IMR-90 (cell line): ENCODE results near the gene SBK2. TPM values are rescaled to one million over a fixed set of nuclear protein-coding genes. Genes with fewer than 3 reads are reported as not detected.

Source experiments
- ATAC-seq: fragments of 200-7000 bp; cut with Tn5 transposase; 2 replicates; pipeline ENCODE4 v1.9.1; 2020; ENCODE audit warnings: low read depth, mild to moderate bottlenecking, moderate library complexity
- BruUV-seq: library from RNA; stranded (reverse); fragments of 400-500 nt; replicated peaks from 2 replicates; lab custom pipeline; 2021; lab: Mats Ljungman, UMichigan
- CTCF ChIA-PET: fragments of 300-600 bp; formaldehyde crosslinking; extraction: SDS; loops from one replicate; lab custom pipeline; 2021; ENCODE audit warnings: antibody characterized with exemption; lab: Yijun Ruan, JAX
- POLR2A ChIA-PET: fragments of 300-600 bp; sonication (Branson Sonifier 250); formaldehyde crosslinking; loops from one replicate; lab custom pipeline; 2022; ENCODE audit warnings: antibody characterized with exemption; ENCODE audit not compliant: unreplicated experiment; lab: Charles Lee
- DNase-seq: peaks from one replicate; pipeline ENCODE4 v3.0.0; 2013
- H2AFZ ChIP-seq: replicated peaks from 2 replicates; pipeline ENCODE3; 2013; ENCODE audit warnings: low read length, mild to moderate bottlenecking; ENCODE audit not compliant: poor library complexity
- H2AK5ac ChIP-seq: 2 replicates; pipeline ENCODE4 v1.6.1; 2013; ENCODE audit warnings: low read depth, low read length, inconsistent platforms
- H2AK9ac ChIP-seq: replicated peaks from 2 replicates; pipeline ENCODE3; 2013; ENCODE audit warnings: mild to moderate bottlenecking, low read depth, low read length, moderate library complexity; ENCODE audit not compliant: poor library complexity
- H2BK120ac ChIP-seq: 2 replicates; pipeline ENCODE4 v1.6.1; 2013; ENCODE audit warnings: low read depth, low read length, inconsistent platforms
- H2BK15ac ChIP-seq: 3 replicates; pipeline ENCODE4 v1.6.1; 2013; ENCODE audit warnings: low read depth, low read length, inconsistent platforms
- H2BK20ac ChIP-seq: 2 replicates; pipeline ENCODE4 v1.6.1; 2013; ENCODE audit warnings: low read depth, mild to moderate bottlenecking, inconsistent platforms, low read length, moderate library complexity
- H2BK5ac ChIP-seq: 2 replicates; pipeline ENCODE4 v1.6.1; 2013; ENCODE audit warnings: mild to moderate bottlenecking, low read depth, low read length, inconsistent platforms; ENCODE audit not compliant: poor library complexity, severe bottlenecking
- H3K14ac ChIP-seq: replicated peaks from 2 replicates; pipeline ENCODE4 v1.6.1; 2013; ENCODE audit warnings: low read depth, low read length, inconsistent platforms
- H3K18ac ChIP-seq: 2 replicates; pipeline ENCODE4 v1.6.1; 2013; ENCODE audit warnings: low read depth, low read length, control low read depth
- H3K23ac ChIP-seq: 2 replicates; pipeline ENCODE4 v1.6.1; 2013; ENCODE audit warnings: low read depth, low read length, inconsistent platforms
- H3K27ac ChIP-seq: 2 replicates; pipeline ENCODE4 v1.5.1; 2013; ENCODE audit warnings: mild to moderate bottlenecking, control low read depth, low read length; ENCODE audit not compliant: insufficient read depth
- H3K27me3 ChIP-seq: 2 replicates; pipeline ENCODE4 v1.6.1; 2013; ENCODE audit warnings: low read length; ENCODE audit not compliant: control insufficient read depth, insufficient read depth
- H3K36me3 ChIP-seq: 2 replicates; pipeline ENCODE4 v1.6.1; 2013; ENCODE audit warnings: low read length, mixed read lengths; ENCODE audit not compliant: control insufficient read depth, insufficient read depth
- H3K4ac ChIP-seq: 2 replicates; pipeline ENCODE4 v1.6.1; 2013; ENCODE audit warnings: low read depth, low read length, inconsistent platforms
- H3K4me1 ChIP-seq: 2 replicates; pipeline ENCODE4 v1.6.1; 2013; ENCODE audit warnings: low read length, mixed read lengths; ENCODE audit not compliant: control insufficient read depth, insufficient read depth
- H3K4me2 ChIP-seq: 2 replicates; pipeline ENCODE4 v1.6.1; 2013; ENCODE audit warnings: low read depth, mild to moderate bottlenecking, control low read depth, low read length, moderate library complexity
- H3K4me3 ChIP-seq: 2 replicates; pipeline ENCODE4 v1.5.1; 2013; ENCODE audit warnings: low read depth, mild to moderate bottlenecking, control low read depth, low read length, moderate library complexity; ENCODE audit not compliant: insufficient read depth
- H3K56ac ChIP-seq: 2 replicates; pipeline ENCODE4 v1.6.1; 2013; ENCODE audit warnings: low read length, inconsistent platforms; ENCODE audit not compliant: insufficient read depth; ENCODE audit errors: extremely low read depth
- H3K79me1 ChIP-seq, 2 experiments: 2 replicates each; pipeline ENCODE4 v1.6.1; 2013; ENCODE audit warnings: low read length in 2 of 2, inconsistent platforms in 1 of 2, low read depth in 1 of 2
- H3K9ac ChIP-seq: 2 replicates; pipeline ENCODE4 v1.6.1; 2013; ENCODE audit warnings: low read depth, low read length, control low read depth
- H3K9me1 ChIP-seq: 2 replicates; pipeline ENCODE4 v1.6.1; 2013; ENCODE audit warnings: low read length, inconsistent platforms; ENCODE audit not compliant: insufficient read depth
- H3K9me3 ChIP-seq: 2 replicates; pipeline ENCODE4 v1.6.1; 2013; ENCODE audit warnings: low read length; ENCODE audit not compliant: control insufficient read depth, insufficient read depth
- H4K20me1 ChIP-seq: 2 replicates; pipeline ENCODE4 v1.6.1; 2013; ENCODE audit warnings: low read length, inconsistent platforms; ENCODE audit not compliant: insufficient read depth
- H4K5ac ChIP-seq: 2 replicates; pipeline ENCODE4 v1.6.1; 2013; ENCODE audit warnings: mild to moderate bottlenecking, low read depth, low read length, control low read depth
- H4K8ac ChIP-seq, 2 experiments: 2 replicates each; pipeline ENCODE4 v1.6.1; 2013; ENCODE audit warnings: low read depth in 2 of 2, low read length in 2 of 2, control low read depth in 1 of 2, inconsistent platforms in 1 of 2
- H4K91ac ChIP-seq: 2 replicates; pipeline ENCODE4 v1.6.1; 2013; ENCODE audit warnings: low read depth, low read length, inconsistent platforms; ENCODE audit not compliant: insufficient read depth
- BHLHE40 ChIP-seq: fragments of 150-350 bp; IDR thresholded peaks from 2 replicates; pipeline ENCODE4 v1.6.1; 2016; ENCODE audit warnings: mild to moderate bottlenecking, low read depth, low read length
- CEBPB ChIP-seq: IDR thresholded peaks from 2 replicates; pipeline ENCODE4 v1.6.1; 2012; ENCODE audit warnings: low read depth, low read length, improper control_type of control experiment
- CHD1 ChIP-seq: IDR thresholded peaks from 2 replicates; pipeline ENCODE4 v1.6.1; 2012; ENCODE audit warnings: low read depth, low read length, improper control_type of control experiment
- ELK1 ChIP-seq: fragments of 150-350 bp; IDR thresholded peaks from 2 replicates; pipeline ENCODE4 v1.6.1; 2016; ENCODE audit warnings: low read depth, mild to moderate bottlenecking, low read length, moderate library complexity, borderline replicate concordance
- MAFK ChIP-seq: IDR thresholded peaks from 2 replicates; pipeline ENCODE4 v1.6.1; 2012; ENCODE audit warnings: low read depth, low read length, improper control_type of control experiment
- MAZ ChIP-seq: IDR thresholded peaks from 2 replicates; pipeline ENCODE4 v1.6.1; 2012; ENCODE audit warnings: low read depth, mild to moderate bottlenecking, low read length, improper control_type of control experiment, moderate library complexity, borderline replicate concordance
- POLR2A ChIP-seq: IDR thresholded peaks from 2 replicates; pipeline ENCODE4 v1.6.1; 2012; ENCODE audit warnings: mild to moderate bottlenecking, low read depth, low read length
- RAD21 ChIP-seq: IDR thresholded peaks from 2 replicates; pipeline ENCODE4 v1.6.1; 2012; ENCODE audit warnings: low read length, improper control_type of control experiment
- RCOR1 ChIP-seq: IDR thresholded peaks from 2 replicates; pipeline ENCODE4 v1.6.1; 2012; ENCODE audit warnings: mild to moderate bottlenecking, low read length, improper control_type of control experiment; ENCODE audit not compliant: insufficient replicate concordance
- RFX5 ChIP-seq: IDR thresholded peaks from 2 replicates; pipeline ENCODE4 v1.8.0; 2012; ENCODE audit warnings: low read depth, mild to moderate bottlenecking, low read length, moderate library complexity
- SMC3 ChIP-seq: fragments of 150-350 bp; IDR thresholded peaks from 2 replicates; pipeline ENCODE4 v1.6.1; 2016; ENCODE audit warnings: low read depth, mild to moderate bottlenecking, antibody characterized with exemption, low read length, moderate library complexity
- USF2 ChIP-seq: fragments of 150-350 bp; IDR thresholded peaks from 2 replicates; pipeline ENCODE4 v1.6.1; 2017; ENCODE audit warnings: mild to moderate bottlenecking, antibody characterized with exemption, low read length, low read depth
- WGBS, 2 experiments: methylation state at CpG; one replicate each; pipeline versions ENCODE4 v1.1.5 to v1.1.7; 2013; ENCODE audit warnings: missing lambda C conversion rate in 2 of 2; ENCODE audit not compliant: insufficient read length in 1 of 2; ENCODE audit errors: extremely low coverage in 2 of 2; 5-methylcytosine and 5-hydroxymethylcytosine counted together
- dilution Hi-C: fragments of 300-500 bp; cut with HindIII; formaldehyde crosslinking; loops from one replicate; pipeline ENCODE4 v1.14.3; 2018; ENCODE audit warnings: low sequenced_read_pairs; ENCODE audit not compliant: unreplicated experiment
- in situ Hi-C: fragments of 300-500 bp; cut with MboI; formaldehyde crosslinking; loops from 3 replicates; pipeline ENCODE4 v1.14.3; 2019; ENCODE audit warnings: low sequenced_read_pairs, inconsistent platforms, mixed read lengths
- intact Hi-C: fragments of 100-400 bp; cut with micrococcal nuclease; formaldehyde crosslinking; loops from 2 replicates; pipeline ENCODE4 v1.10.0; 2022
- polyA plus RNA-seq, 3 experiments: library from polyadenylated mRNA; depleted of rRNA; stranded (reverse); fragments of >200 nt; gene quantifications; 2 replicates each; pipeline ENCODE4 v1.2.3, GENCODE V29; 2012; ENCODE audit warnings: low replicate concordance in 1 of 3
- total RNA-seq: library from RNA; depleted of rRNA; stranded (reverse); fragments of >200 nt; gene quantifications from 2 replicates; pipeline ENCODE4 v1.2.3, GENCODE V29; 2012

Gene SBK2
- total and polyA plus RNA-seq, 2 of the 4 experiments (the other 2 are of a cell fraction): 0.48 TPM; not detected in 1

GRCh38 chr19:55566823-55567222, 29.9 kb upstream of the SBK2 start:
- no peaks in the 10 kb centered on the region for H3K9me1 ChIP-seq
- no peak overlapping the region for H3K4me2 ChIP-seq
- peak overlapping the region; percentile 71 for H2AK9ac ChIP-seq
- in situ Hi-C loops: no loop called here
- TF ChIP-seq USF2 (no peak), RAD21 (no peak), SMC3 (no peak), POLR2A (no peak), MAZ (no peak), CEBPB (no peak), ELK1 (no peak), RFX5 (no peak), BHLHE40 (no peak), CHD1 (no peak), MAFK (no peak), RCOR1 (no peak)
- no peak overlapping the region for H3K56ac ChIP-seq
- H3K27me3 ChIP-seq: peaks cover 12% of the 10 kb centered on the region
- no peak overlapping the region for H3K14ac ChIP-seq
- H3K9me3 ChIP-seq: no peaks in the 10 kb centered on the region
- ATAC-seq (no peak), DNase-seq (no peak)
- ChIA-PET CTCF (no interaction called here), POLR2A (no interaction called here)
- H4K20me1 ChIP-seq: no peaks in the 10 kb centered on the region
- no peak overlapping the region for H2BK120ac ChIP-seq
- peak overlapping the region; percentile 64; the same call in 1 of the 2 replicates for H3K23ac ChIP-seq
- no peak overlapping the region for H2AK5ac ChIP-seq
- H3K79me1 ChIP-seq: no peaks in the 10 kb centered on the region
- no peak overlapping the region for H3K27ac ChIP-seq
- no peak overlapping the region for H4K91ac ChIP-seq
- dilution Hi-C loops: no loop called here
- H3K18ac ChIP-seq: no peak overlapping the region
- no peak overlapping the region for H3K9ac ChIP-seq
- no peak overlapping the region for H2BK20ac ChIP-seq
- no TSS peak for BruUV-seq
- WGBS, 2 experiments: 39% methylated on average over 3 of the region's 9 CpGs; no CpG with 5 or more reads in 1 of the 2 experiments
- H3K36me3 ChIP-seq: no peaks in the 10 kb centered on the region
- H3K4ac ChIP-seq: no peak overlapping the region
- no peak overlapping the region for H4K8ac ChIP-seq
- H3K4me3 ChIP-seq: no peak overlapping the region
- H2BK15ac ChIP-seq: no peak overlapping the region
- no peak overlapping the region for H2BK5ac ChIP-seq
- no peaks in the 10 kb centered on the region for H3K4me1 ChIP-seq
- intact Hi-C loops: no loop called here
- H2AFZ ChIP-seq: peak overlapping the region; percentile 63
- no peak overlapping the region for H4K5ac ChIP-seq
